HG02973 (cell line): ENCODE results near the gene LDLRAD2.
A peak's percentile ranks its signal among the peaks of the same experiment; 100 is the strongest.
"Not testable (repeated sequence)": the region's sequence is repeated elsewhere in the genome, so short reads cannot be mapped to it uniquely, and the experiment has no call there.

ENCODE experiments used
- ATAC-seq: cut with Tn5 transposase; IDR thresholded peaks from one replicate; pipeline ENCODE4 v1.9.1; 2021; ENCODE audit warnings: moderate library complexity; ENCODE audit not compliant: unreplicated experiment

The LDLRAD2 gene

GRCh38 chr1:21811875-21812305, at the start of gene LDLRAD2:
TSS of gene LDLRAD2 (plus strand) at chr1:21812265. CDS start at chr1:21812452, 187 bp downstream.
- ATAC-seq, result no peak

GRCh38 chr1:21763236-21763635, 48.8 kb upstream of the LDLRAD2 start:
- no peak for ATAC-seq

GRCh38 chr1:21763694-21764419, 48.2 kb upstream of the LDLRAD2 start:
- no peak for ATAC-seq

GRCh38 chr1:21764615-21765423, 47.2 kb upstream of the LDLRAD2 start:
- ATAC-seq, result no peak

- ATAC-seq, result no peak
Measured at GRCh38 chr1:21766210-21766609, 45.9 kb upstream of the LDLRAD2 start.

GRCh38 chr1:21767106-21767505, 45.0 kb upstream of the LDLRAD2 start:
- ATAC-seq, result not testable (repeated sequence)

- no peak for ATAC-seq
Measured at GRCh38 chr1:21770201-21770600, 41.9 kb upstream of the LDLRAD2 start.

GRCh38 chr1:21770602-21771001, 41.5 kb upstream of the LDLRAD2 start:
- not testable (repeated sequence) for ATAC-seq

GRCh38 chr1:21771672-21772071, 40.4 kb upstream of the LDLRAD2 start:
- ATAC-seq, result not testable (repeated sequence)

GRCh38 chr1:21773585-21773984, 38.5 kb upstream of the LDLRAD2 start:
- no peak for ATAC-seq

- ATAC-seq, result no peak
Measured at GRCh38 chr1:21774835-21775549, 37.1 kb upstream of the LDLRAD2 start.

GRCh38 chr1:21775550-21775914, 36.5 kb upstream of the LDLRAD2 start:
- no peak for ATAC-seq

GRCh38 chr1:21775985-21776562, 36.0 kb upstream of the LDLRAD2 start:
- no peak for ATAC-seq

- ATAC-seq, result not testable (repeated sequence)
Measured at GRCh38 chr1:21776925-21777324, 35.1 kb upstream of the LDLRAD2 start.

GRCh38 chr1:21778405-21778727, 33.7 kb upstream of the LDLRAD2 start:
- ATAC-seq, result no peak

- peak; percentile 30 for ATAC-seq
Measured at GRCh38 chr1:21779613-21780521, 32.2 kb upstream of the LDLRAD2 start.

GRCh38 chr1:21781815-21782348, 30.2 kb upstream of the LDLRAD2 start:
- peak; percentile 17 for ATAC-seq

GRCh38 chr1:21782349-21782867, 29.7 kb upstream of the LDLRAD2 start:
- peak; percentile 13 for ATAC-seq

- ATAC-seq, result peak; percentile 55
Measured at GRCh38 chr1:21782868-21783678, 29.0 kb upstream of the LDLRAD2 start, which contains the start of gene USP48. TSS of gene USP48 (minus strand) at chr1:21783149. CDS start at chr1:21782957, 192 bp downstream.
